Endodermal cell (in vitro differentiated cells): ENCODE results near the gene ANKS3. TPM values are rescaled to one million over a fixed set of nuclear protein-coding genes. Genes with fewer than 3 reads are reported as not detected.

Experiments used
- DNase-seq: peaks from one replicate; pipeline ENCODE4 v3.0.0-alpha.2; 2017
- H3K27ac ChIP-seq: 2 replicates; pipeline ENCODE4 v1.5.1; 2013; ENCODE audit warnings: mild to moderate bottlenecking, low read depth, low read length, moderate library complexity
- H3K27me3 ChIP-seq: 2 replicates; pipeline ENCODE4 v1.6.1; 2013; ENCODE audit warnings: mild to moderate bottlenecking, low read length, moderate library complexity; ENCODE audit not compliant: insufficient read depth, control insufficient read depth, poor library complexity, severe bottlenecking
- H3K36me3 ChIP-seq: 2 replicates; pipeline ENCODE4 v1.7.0; 2013; ENCODE audit warnings: mild to moderate bottlenecking, low read length, moderate library complexity; ENCODE audit not compliant: control insufficient read depth, insufficient read depth
- H3K4me1 ChIP-seq: one replicate; pipeline ENCODE4 v1.7.0; 2013; ENCODE audit warnings: low read length; ENCODE audit not compliant: control insufficient read depth, insufficient read depth
- H3K4me3 ChIP-seq: 2 replicates; pipeline ENCODE4 v1.5.1; 2013; ENCODE audit warnings: mild to moderate bottlenecking, low read length, moderate library complexity
- H3K9ac ChIP-seq: 2 replicates; pipeline ENCODE4 v1.6.1; 2013; ENCODE audit warnings: mild to moderate bottlenecking, low read length, moderate library complexity; ENCODE audit not compliant: poor library complexity, severe bottlenecking; ENCODE audit errors: extremely low read depth
- H3K9me3 ChIP-seq: 2 replicates; pipeline ENCODE4 v1.6.1; 2013; ENCODE audit warnings: mild to moderate bottlenecking, low read length, moderate library complexity; ENCODE audit not compliant: control insufficient read depth
- H3K27ac Mint-ChIP-seq: 2 replicates; pipeline ENCODE4 v1.8.0; 2020; ENCODE audit warnings: mixed read lengths
- H3K27me3 Mint-ChIP-seq: 2 replicates; pipeline ENCODE4 v1.8.0; 2021; ENCODE audit warnings: mild to moderate bottlenecking, mixed read lengths; ENCODE audit not compliant: insufficient read depth
- H3K36me3 Mint-ChIP-seq: 2 replicates; pipeline ENCODE4 v1.8.0; 2020; ENCODE audit warnings: low read depth, mixed read lengths
- H3K4me1 Mint-ChIP-seq: 2 replicates; pipeline ENCODE4 v1.8.0; 2020; ENCODE audit warnings: mixed read lengths
- H3K4me3 Mint-ChIP-seq: 2 replicates; pipeline ENCODE4 v1.8.0; 2020; ENCODE audit warnings: mild to moderate bottlenecking, moderate library complexity, mixed read lengths
- H3K9me3 Mint-ChIP-seq: 2 replicates; pipeline ENCODE4 v1.8.0; 2020; ENCODE audit warnings: mild to moderate bottlenecking, mixed read lengths
- WGBS, 2 experiments: methylation state at CpG; one replicate each; pipeline versions ENCODE4 v1.1.5 to v1.1.7; 2013; ENCODE audit warnings: missing lambda C conversion rate in 2 of 2, mixed read lengths in 1 of 2; ENCODE audit not compliant: insufficient coverage in 1 of 2, insufficient read length in 1 of 2; 5-methylcytosine and 5-hydroxymethylcytosine counted together
- total RNA-seq, 2 donors: library from RNA; stranded (reverse); fragmentation: NEBNext Ultra II Directional in 1 of 2; extraction: Animal tissue kit (Norgen Biotek cat#: 25700) in 1 of 2; gene quantifications; 2 replicates in 1 of 2; 3 replicates in 1 of 2; pipeline ENCODE4 v1.2.1, GENCODE V29; 2021
- TF ChIP-seq, protein P1 (sequence below): fragments of 200-600 bp; sonication (generic); conservative IDR thresholded peaks from 2 replicates; pipeline ENCODE4 v1.5.0; 2021; ENCODE audit warnings: antibody characterized with exemption, mild to moderate bottlenecking

The ANKS3 gene
- total RNA-seq, 2 donors from 2014 or later = 32.4 to 41.0 TPM

GRCh38 chr16:4685292-4685691 lies 48.8 kb downstream of the ANKS3 start:
- H3K9me3 ChIP-seq = no peaks in the 10 kb centered on the region
- no peak for DNase-seq
- H3K27ac Mint-ChIP-seq = peak overlapping the region; percentile 48
- H3K27me3 ChIP-seq = no peaks in the 10 kb centered on the region
- H3K4me3 ChIP-seq = no peak overlapping the region
- H3K9ac ChIP-seq = no peak overlapping the region
- H3K4me1 ChIP-seq = no peaks in the 10 kb centered on the region
- no peaks in the 10 kb centered on the region for H3K27me3 Mint-ChIP-seq
- no peaks in the 10 kb centered on the region for H3K4me1 Mint-ChIP-seq
- no peaks in the 10 kb centered on the region for H3K9me3 Mint-ChIP-seq
- WGBS, 2 experiments = 96 to 98% methylated on average over 12 to 13 of the region's 13 CpGs
- H3K36me3 ChIP-seq = peaks cover 26% of the 10 kb centered on the region
- H3K36me3 Mint-ChIP-seq = peaks cover 7% of the 10 kb centered on the region
- TF ChIP-seq, protein P1, sequence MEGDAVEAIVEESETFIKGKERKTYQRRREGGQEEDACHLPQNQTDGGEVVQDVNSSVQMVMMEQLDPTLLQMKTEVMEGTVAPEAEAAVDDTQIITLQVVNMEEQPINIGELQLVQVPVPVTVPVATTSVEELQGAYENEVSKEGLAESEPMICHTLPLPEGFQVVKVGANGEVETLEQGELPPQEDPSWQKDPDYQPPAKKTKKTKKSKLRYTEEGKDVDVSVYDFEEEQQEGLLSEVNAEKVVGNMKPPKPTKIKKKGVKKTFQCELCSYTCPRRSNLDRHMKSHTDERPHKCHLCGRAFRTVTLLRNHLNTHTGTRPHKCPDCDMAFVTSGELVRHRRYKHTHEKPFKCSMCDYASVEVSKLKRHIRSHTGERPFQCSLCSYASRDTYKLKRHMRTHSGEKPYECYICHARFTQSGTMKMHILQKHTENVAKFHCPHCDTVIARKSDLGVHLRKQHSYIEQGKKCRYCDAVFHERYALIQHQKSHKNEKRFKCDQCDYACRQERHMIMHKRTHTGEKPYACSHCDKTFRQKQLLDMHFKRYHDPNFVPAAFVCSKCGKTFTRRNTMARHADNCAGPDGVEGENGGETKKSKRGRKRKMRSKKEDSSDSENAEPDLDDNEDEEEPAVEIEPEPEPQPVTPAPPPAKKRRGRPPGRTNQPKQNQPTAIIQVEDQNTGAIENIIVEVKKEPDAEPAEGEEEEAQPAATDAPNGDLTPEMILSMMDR = no peak
- H3K27ac ChIP-seq = no peak overlapping the region
- no peak overlapping the region for H3K4me3 Mint-ChIP-seq

GRCh38 chr16:4684763-4685162 lies 49.3 kb downstream of the ANKS3 start:
- Mint-ChIP-seq H3K9me3 (no peaks in the 10 kb centered on the region), H3K4me3 (no peak overlapping the region), H3K36me3 (peaks cover 7% of the 10 kb centered on the region), H3K27ac (no peak overlapping the region), H3K27me3 (no peaks in the 10 kb centered on the region), H3K4me1 (no peaks in the 10 kb centered on the region)
- Histone ChIP-seq H3K36me3 (peaks cover 29% of the 10 kb centered on the region), H3K9me3 (no peaks in the 10 kb centered on the region), H3K27ac (no peak overlapping the region), H3K9ac (no peak overlapping the region), H3K4me1 (no peaks in the 10 kb centered on the region), H3K4me3 (no peak overlapping the region), H3K27me3 (no peaks in the 10 kb centered on the region)
- TF ChIP-seq, protein P1 = no peak
- 94 to 96% methylated on average over 12 to 13 of the region's 13 CpGs for WGBS, 2 experiments
- no peak for DNase-seq

DNA sequence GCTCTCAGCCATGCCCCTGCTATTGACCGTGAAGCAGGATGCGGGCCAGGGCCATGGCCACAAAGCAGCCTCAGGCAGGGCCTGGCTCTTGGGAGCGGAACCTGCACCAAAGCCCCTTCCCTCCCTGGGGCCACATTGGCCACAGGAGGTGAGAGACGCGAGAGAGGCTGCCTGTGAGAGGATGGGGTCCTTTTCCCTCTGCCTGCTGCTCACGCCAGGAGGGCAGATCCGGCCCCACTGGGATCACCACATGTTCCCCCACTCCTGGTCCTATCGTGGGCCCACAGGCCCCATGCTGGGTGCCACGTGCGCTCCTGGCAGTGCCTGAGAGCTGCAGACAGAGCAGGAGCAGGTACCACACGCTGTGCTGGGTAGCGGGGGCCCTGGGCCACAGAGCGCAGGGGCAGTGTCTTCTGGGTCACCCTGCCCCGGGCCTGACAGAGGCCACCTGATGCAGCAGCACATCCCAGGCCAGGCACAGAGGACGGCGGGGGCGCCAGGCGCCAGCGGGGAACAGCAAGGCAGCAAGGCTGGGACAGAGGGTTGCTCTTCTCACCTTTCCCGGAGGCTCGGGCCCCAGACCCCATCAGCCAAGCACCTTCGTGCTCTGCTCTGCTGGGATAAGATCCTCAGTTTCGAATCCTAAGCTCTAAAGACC lies 49.9 kb downstream of the ANKS3 start:
- Mint-ChIP-seq H3K9me3 (no peaks in the 10 kb centered on the region), H3K4me3 (no peak overlapping the region), H3K27me3 (no peaks in the 10 kb centered on the region), H3K27ac (no peak overlapping the region), H3K36me3 (peaks cover 7% of the 10 kb centered on the region), H3K4me1 (no peaks in the 10 kb centered on the region)
- H3K9me3 ChIP-seq = no peaks in the 10 kb centered on the region
- no peaks in the 10 kb centered on the region for H3K27me3 ChIP-seq
- no peak overlapping the region for H3K27ac ChIP-seq
- H3K36me3 ChIP-seq = peaks cover 32% of the 10 kb centered on the region
- H3K4me3 ChIP-seq = no peak overlapping the region
- TF ChIP-seq, protein P1 = no peak
- no peak overlapping the region for H3K9ac ChIP-seq
- no peaks in the 10 kb centered on the region for H3K4me1 ChIP-seq
- 94% methylated on average over 17 to 23 of the region's 23 CpGs for WGBS, 2 experiments
- no peak for DNase-seq
